H1 (cell line): Measurements from ENCODE around the gene PTS.

Experiments used
- BRCA1 ChIP-seq: IDR thresholded peaks from 2 replicates; pipeline ENCODE4 v1.6.1; 2012; ENCODE audit warnings: low read depth, low read length, improper control_type of control experiment
- EP300 ChIP-seq, 2 experiments: IDR thresholded peaks; 1 replicate in 1 of 2; 2 replicates in 1 of 2; pipeline ENCODE4 v1.6.1; 2011 to 2012; ENCODE audit warnings: low read depth in 2 of 2, low read length in 2 of 2, mild to moderate bottlenecking in 2 of 2, borderline replicate concordance in 1 of 2, inconsistent platforms in 1 of 2, moderate library complexity in 1 of 2
- EZH2 ChIP-seq: fragments of 200-600 bp; sonication (generic); IDR thresholded peaks from 2 replicates; pipeline ENCODE4 v1.7.1; 2012; ENCODE audit warnings: low read depth, mild to moderate bottlenecking, moderate library complexity, low read length, inconsistent platforms; ENCODE audit not compliant: severe bottlenecking
- FOSL1 ChIP-seq: IDR thresholded peaks from 2 replicates; pipeline ENCODE4 v1.6.1; 2011; ENCODE audit warnings: mild to moderate bottlenecking, low read depth, low read length, moderate library complexity; ENCODE audit not compliant: insufficient read depth
- MAFK ChIP-seq: IDR thresholded peaks from 2 replicates; pipeline ENCODE4 v1.6.1; 2012; ENCODE audit warnings: low read depth, mild to moderate bottlenecking, improper control_type of control experiment, low read length
- TF ChIP-seq, protein P1 (sequence below), 3 experiments: IDR thresholded peaks; 1 replicate in 2 of 3; 2 replicates in 1 of 3; pipeline versions ENCODE4 v1.5.1 to v1.6.1; 2011; ENCODE audit warnings: low read length in 3 of 3, mild to moderate bottlenecking in 3 of 3, inconsistent platforms in 2 of 3, low read depth in 1 of 3, moderate library complexity in 1 of 3; ENCODE audit not compliant: insufficient read depth in 1 of 3; ENCODE audit errors: control extremely low read depth in 1 of 3

DNA sequence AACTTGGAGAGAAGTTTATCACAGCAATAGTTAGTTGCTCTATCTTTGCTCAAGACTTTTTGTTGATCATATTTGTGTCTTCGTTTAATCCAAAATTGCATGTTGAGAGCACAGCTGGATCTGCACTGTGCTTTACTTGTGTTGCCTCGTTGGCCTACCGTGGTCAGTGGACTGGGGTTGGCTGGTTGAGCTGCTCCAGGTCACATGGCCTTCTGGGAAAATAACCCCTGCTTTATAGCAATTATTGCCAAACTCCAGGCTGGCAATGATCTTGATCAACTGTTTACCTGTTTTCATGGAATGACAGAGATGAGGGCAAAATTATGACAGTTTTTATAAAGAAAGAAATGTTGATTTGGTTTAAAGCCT lies 40.2 kb downstream of the PTS start:
- no peak for TF ChIP-seq BRCA1
- TF ChIP-seq, protein P1, sequence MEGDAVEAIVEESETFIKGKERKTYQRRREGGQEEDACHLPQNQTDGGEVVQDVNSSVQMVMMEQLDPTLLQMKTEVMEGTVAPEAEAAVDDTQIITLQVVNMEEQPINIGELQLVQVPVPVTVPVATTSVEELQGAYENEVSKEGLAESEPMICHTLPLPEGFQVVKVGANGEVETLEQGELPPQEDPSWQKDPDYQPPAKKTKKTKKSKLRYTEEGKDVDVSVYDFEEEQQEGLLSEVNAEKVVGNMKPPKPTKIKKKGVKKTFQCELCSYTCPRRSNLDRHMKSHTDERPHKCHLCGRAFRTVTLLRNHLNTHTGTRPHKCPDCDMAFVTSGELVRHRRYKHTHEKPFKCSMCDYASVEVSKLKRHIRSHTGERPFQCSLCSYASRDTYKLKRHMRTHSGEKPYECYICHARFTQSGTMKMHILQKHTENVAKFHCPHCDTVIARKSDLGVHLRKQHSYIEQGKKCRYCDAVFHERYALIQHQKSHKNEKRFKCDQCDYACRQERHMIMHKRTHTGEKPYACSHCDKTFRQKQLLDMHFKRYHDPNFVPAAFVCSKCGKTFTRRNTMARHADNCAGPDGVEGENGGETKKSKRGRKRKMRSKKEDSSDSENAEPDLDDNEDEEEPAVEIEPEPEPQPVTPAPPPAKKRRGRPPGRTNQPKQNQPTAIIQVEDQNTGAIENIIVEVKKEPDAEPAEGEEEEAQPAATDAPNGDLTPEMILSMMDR (IDR thresholded peaks at IDR 0.05; ENCODE audit: control extremely low read depth in 1 of 3, insufficient read depth in 1 of 3, low read depth in 1 of 3, low read length in 3 of 3) = no peak
- TF ChIP-seq EZH2 = no peak
- TF ChIP-seq FOSL1 = no peak
- TF ChIP-seq EP300 (IDR thresholded peaks at IDR 0.05; ENCODE audit: borderline replicate concordance in 1 of 2, low read depth in 2 of 2, low read length in 2 of 2) = no peak
- no peak for TF ChIP-seq MAFK
